ENCODE results near the gene PGS1. TPM values are rescaled to one million over a fixed set of nuclear protein-coding genes. Genes with fewer than 3 reads are reported as not detected.

The PGS1 gene
- polyA plus RNA-seq, 3 donors: 26.0 to 87.1 (median 28.0) TPM

DNA sequence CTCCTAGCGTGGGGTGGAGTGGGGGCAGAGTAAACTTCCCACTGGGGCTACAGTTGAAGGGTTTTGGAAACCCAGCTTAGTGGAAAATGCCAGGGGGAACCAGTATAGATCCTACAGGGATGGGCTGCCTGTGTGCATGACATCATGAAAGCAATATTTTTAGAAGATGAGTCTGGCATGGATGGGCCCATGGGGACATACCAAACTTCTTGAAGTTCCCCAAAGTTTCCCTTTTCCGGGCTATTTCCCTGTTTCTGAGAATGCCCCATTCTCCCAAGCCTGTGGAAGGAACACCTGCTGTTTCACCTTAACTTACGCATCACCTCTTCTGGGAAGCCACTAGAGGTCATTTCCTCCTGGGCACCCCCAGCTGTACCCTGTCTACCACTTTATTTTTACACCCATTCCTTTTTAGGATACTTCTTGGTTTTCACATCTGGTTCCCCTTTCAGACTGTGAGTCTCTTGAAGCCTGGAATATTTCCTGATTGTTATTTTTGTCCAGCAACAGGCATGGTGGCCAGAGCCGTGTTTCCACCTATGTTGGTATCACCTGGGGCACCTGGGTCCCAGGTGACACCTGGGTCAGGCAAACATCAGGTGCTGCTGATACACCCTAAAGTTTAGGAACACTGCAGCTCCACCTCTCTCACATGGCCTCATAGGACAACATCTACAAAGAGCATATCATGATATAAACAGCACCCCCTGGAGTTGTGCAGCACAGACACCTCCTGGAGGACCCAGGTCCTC, 28.4 kb upstream of the PGS1 start:
- Histone ChIP-seq H3K4me1 (ENCODE audit: control insufficient read depth in 1 of 2, insufficient read depth in 2 of 2, low read length in 2 of 2) (peaks cover 52 to 57% of the 10 kb centered on the region in 2 donors), H3K27ac (ENCODE audit: low read depth in 1 of 2, low read length in 2 of 2) (no peak overlapping the region), H3K9ac (ENCODE audit: insufficient read depth, low read length, poor library complexity, severe bottlenecking) (no peak overlapping the region), H3K36me3 (replicated peaks in 1 of 2; ENCODE audit: control insufficient read depth in 1 of 2, insufficient read depth in 2 of 2, low read length in 2 of 2) (no peaks in the 10 kb centered on the region), H2AFZ (ENCODE audit: insufficient read depth, low read depth, low read length, poor library complexity, severe bottlenecking) (no peak overlapping the region), H3K4me2 (replicated peaks; ENCODE audit: extremely low read depth, low read length, poor library complexity, severe bottlenecking) (peak overlapping the region; percentile 14), H3K79me2 (ENCODE audit: insufficient read depth, low read length) (no peaks in the 10 kb centered on the region), H4K20me1 (ENCODE audit: insufficient read depth, low read length) (no peaks in the 10 kb centered on the region), H3K27me3 (ENCODE audit: control insufficient read depth in 2 of 2, insufficient read depth in 2 of 2, low read length in 2 of 2) (peaks cover 0 to 18% of the 10 kb centered on the region in 2 donors), H3K9me3 (replicated peaks in 1 of 2; ENCODE audit: control insufficient read depth in 1 of 2, insufficient read depth in 1 of 2, low read length in 2 of 2) (no peaks in the 10 kb centered on the region), H3K4me3 (replicated peaks in 1 of 3; ENCODE audit: low read depth in 2 of 3, low read length in 3 of 3) (no peak overlapping the region)
- intact Hi-C loops (cut with micrococcal nuclease): no loop called here
- Mint-ChIP-seq H3K36me3 (peaks cover 0 to under 1% of the 10 kb centered on the region in 2 donors), H3K4me1 (peaks cover 48% of the 10 kb centered on the region), H3K27ac (peak overlapping the region; percentile 24 to 92 (median 76)), H3K27me3 (ENCODE audit: low read depth in 3 of 3) (peaks cover 19 to 32% (median 21%) of the 10 kb centered on the region in 3 donors), H3K9me3 (peaks cover 0 to 4% (median 0%) of the 10 kb centered on the region in 7 donors), H3K4me3 (peak overlapping the region; percentile 34 to 72)
- TF ChIP-seq, protein P1, sequence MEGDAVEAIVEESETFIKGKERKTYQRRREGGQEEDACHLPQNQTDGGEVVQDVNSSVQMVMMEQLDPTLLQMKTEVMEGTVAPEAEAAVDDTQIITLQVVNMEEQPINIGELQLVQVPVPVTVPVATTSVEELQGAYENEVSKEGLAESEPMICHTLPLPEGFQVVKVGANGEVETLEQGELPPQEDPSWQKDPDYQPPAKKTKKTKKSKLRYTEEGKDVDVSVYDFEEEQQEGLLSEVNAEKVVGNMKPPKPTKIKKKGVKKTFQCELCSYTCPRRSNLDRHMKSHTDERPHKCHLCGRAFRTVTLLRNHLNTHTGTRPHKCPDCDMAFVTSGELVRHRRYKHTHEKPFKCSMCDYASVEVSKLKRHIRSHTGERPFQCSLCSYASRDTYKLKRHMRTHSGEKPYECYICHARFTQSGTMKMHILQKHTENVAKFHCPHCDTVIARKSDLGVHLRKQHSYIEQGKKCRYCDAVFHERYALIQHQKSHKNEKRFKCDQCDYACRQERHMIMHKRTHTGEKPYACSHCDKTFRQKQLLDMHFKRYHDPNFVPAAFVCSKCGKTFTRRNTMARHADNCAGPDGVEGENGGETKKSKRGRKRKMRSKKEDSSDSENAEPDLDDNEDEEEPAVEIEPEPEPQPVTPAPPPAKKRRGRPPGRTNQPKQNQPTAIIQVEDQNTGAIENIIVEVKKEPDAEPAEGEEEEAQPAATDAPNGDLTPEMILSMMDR (IDR thresholded peaks at IDR 0.05): peak; percentile 16
- 35% methylated on average over 4 of the region's 4 CpGs for WGBS (ENCODE audit: insufficient coverage)
- peak in 2 of 3 donors; percentile 20 to 74 for DNase-seq

DNA sequence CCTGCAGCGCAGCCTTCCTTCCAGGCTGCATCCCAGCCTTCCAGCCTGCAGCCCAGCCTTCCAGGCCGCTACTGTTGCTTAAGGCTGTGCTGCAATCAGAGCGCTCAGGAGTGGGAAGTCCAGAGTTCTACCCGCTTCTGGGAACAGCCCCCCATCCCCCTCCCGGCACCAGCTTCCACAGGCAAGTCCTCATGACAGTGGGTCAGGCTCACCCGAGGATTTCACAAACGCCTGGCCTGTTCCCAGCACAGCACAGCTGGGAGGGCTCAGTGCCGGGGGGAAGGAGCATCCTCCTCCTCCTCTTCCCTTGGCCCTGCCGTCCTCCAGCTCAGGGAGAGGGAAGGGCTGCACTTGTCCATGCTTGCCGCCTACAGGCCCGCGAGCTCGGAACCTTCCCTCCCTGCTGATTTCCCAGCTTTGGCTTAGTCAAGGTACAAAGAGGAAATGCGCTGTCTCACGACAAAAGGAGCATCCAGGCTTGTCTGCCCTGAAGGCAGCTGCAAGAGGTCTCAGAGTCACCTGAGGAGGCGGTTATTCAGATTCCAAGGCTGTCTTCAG, 26.9 kb upstream of the PGS1 start:
- H3K36me3 ChIP-seq (replicated peaks in 1 of 2; ENCODE audit: control insufficient read depth in 1 of 2, insufficient read depth in 2 of 2, low read length in 2 of 2): no peaks in the 10 kb centered on the region
- Mint-ChIP-seq H3K27ac (peak overlapping the region; percentile 42 to 88 (median 75)), H3K27me3 (ENCODE audit: low read depth in 3 of 3) (peaks cover 17 to 34% (median 18%) of the 10 kb centered on the region in 3 donors), H3K4me3 (peak overlapping the region; percentile 16 to 64), H3K4me1 (peaks cover 63% of the 10 kb centered on the region), H3K36me3 (peaks cover 2 to 8% of the 10 kb centered on the region in 2 donors), H3K9me3 (peaks cover 0 to 4% (median 0%) of the 10 kb centered on the region in 7 donors)
- H3K27ac ChIP-seq (ENCODE audit: low read depth in 1 of 2, low read length in 2 of 2): peak overlapping the region in 1 of 2 donors; percentile 17
- H3K9ac ChIP-seq (ENCODE audit: insufficient read depth, low read length, poor library complexity, severe bottlenecking): no peak overlapping the region
- peaks cover 0 to 12% of the 10 kb centered on the region in 2 donors for H3K27me3 ChIP-seq (ENCODE audit: control insufficient read depth in 2 of 2, insufficient read depth in 2 of 2, low read length in 2 of 2)
- WGBS (ENCODE audit: insufficient coverage): 43% methylated on average over 11 of the region's 16 CpGs
- no peaks in the 10 kb centered on the region for H3K9me3 ChIP-seq (replicated peaks in 1 of 2; ENCODE audit: control insufficient read depth in 1 of 2, insufficient read depth in 1 of 2, low read length in 2 of 2)
- TF ChIP-seq, protein P1 (IDR thresholded peaks at IDR 0.05): no peak
- no peaks in the 10 kb centered on the region for H3K79me2 ChIP-seq (ENCODE audit: insufficient read depth, low read length)
- H3K4me2 ChIP-seq (replicated peaks; ENCODE audit: extremely low read depth, low read length, poor library complexity, severe bottlenecking): peak overlapping the region; percentile 50
- H3K4me3 ChIP-seq (replicated peaks in 1 of 3; ENCODE audit: low read depth in 2 of 3, low read length in 3 of 3): peak overlapping the region in 1 of 3 experiments; percentile 25
- H2AFZ ChIP-seq (ENCODE audit: insufficient read depth, low read depth, low read length, poor library complexity, severe bottlenecking): no peak overlapping the region
- H3K4me1 ChIP-seq (ENCODE audit: control insufficient read depth in 1 of 2, insufficient read depth in 2 of 2, low read length in 2 of 2): peaks cover 64 to 71% of the 10 kb centered on the region in 2 donors
- intact Hi-C loops (cut with micrococcal nuclease): no loop called here
- H4K20me1 ChIP-seq (ENCODE audit: insufficient read depth, low read length): no peaks in the 10 kb centered on the region
- DNase-seq: peak in 2 of 3 donors; percentile 46 to 80

Measured in CD14-positive monocyte (primary cell).